NCI-H524 treated with DMSO at 0.1 percent for 48 hours (cell line): ENCODE measurements around the gene C1D.
"Not testable (repeated sequence)": the region's sequence is repeated elsewhere in the genome, so short reads cannot be mapped to it uniquely, and the experiment has no call there.

ENCODE experiments used
- DNase-seq: peaks from one replicate; lab custom pipeline; 2025; lab: John Stamatoyannopoulos, UW

The C1D gene

DNA sequence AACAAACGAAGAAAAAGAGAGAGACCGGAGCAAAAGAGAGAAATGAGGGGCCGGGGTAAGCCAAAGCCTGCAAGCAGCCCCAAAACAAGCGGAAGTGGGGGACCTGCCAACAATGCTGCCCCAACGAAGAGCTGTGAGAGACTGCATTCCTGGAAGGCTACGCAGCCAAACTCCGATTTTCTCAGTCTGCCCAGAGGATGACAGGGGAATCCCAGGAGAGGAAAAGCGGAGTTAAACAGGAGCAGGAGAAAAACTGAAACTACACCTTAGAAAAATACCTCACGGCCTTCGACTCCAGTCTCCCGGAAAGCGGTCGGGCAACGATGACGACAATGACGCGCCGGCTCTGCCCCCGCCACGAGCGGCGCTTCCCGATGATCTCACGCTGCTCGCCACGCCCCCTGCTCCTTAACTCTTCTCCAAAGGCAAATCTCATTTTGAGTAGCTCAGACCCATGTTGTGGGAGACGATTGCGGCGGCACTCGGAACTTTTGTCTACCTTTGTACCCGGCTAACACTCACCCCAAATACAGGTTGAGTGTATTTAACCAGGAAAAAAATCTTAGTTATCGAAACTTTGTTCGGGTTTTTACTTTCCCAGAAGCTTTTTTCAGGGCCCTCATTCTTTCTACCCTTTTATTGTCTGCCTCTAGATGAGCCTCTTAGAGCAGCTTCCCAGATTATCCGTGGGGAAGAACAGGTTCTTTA is at the start of gene C1D:
TSS of gene C1D (minus strand) at position 325 of the 708 bp plus-strand sequence. CDS start 15,694 bp downstream, outside the sequence.
- peak; percentile 44 for DNase-seq

DNA sequence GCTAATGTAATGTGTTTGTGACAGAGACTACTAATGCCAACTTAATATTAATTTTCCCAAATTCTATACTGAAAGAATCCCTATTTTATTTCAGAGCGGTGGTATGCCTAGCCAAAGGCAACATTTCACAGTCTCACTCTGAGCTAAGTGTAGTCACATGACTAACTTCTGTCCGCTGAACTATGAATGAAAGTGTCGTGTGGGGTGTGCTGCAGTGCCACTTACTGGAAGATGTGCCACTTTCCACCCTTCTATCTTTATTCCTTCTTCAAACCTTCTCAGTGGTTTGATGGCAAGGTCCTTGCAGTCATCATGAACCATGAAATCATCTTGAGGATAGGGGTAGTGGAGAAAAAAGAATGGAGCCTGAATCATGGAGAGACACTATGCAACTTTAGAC is 47.3 kb upstream of the C1D start:
- DNase-seq = no peak

- no peak for DNase-seq
Measured at GRCh38 chr2:68108120-68108519, 45.3 kb upstream of the C1D start.

- no peak for DNase-seq
Measured at GRCh38 chr2:68107475-68107874, 44.7 kb upstream of the C1D start.

- no peak for DNase-seq
Measured at GRCh38 chr2:68104111-68104835, 41.5 kb upstream of the C1D start.

DNA sequence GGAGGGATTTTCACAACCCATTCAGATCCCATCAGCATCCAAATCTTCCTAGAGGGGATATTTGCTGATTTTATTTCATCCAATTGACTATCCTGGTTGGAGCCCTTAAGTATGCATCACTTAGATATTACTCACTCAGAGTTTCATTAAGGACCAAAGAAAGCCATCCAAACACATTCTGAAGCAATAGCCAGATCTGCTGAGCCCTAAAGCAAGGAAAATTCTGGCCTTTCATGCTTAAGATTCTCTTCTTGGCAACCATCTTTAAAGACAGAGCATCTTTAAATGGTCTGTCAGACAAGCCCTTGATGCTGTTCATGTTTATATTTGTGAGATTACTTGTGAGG is 40.9 kb upstream of the C1D start:
- DNase-seq = no peak

DNA sequence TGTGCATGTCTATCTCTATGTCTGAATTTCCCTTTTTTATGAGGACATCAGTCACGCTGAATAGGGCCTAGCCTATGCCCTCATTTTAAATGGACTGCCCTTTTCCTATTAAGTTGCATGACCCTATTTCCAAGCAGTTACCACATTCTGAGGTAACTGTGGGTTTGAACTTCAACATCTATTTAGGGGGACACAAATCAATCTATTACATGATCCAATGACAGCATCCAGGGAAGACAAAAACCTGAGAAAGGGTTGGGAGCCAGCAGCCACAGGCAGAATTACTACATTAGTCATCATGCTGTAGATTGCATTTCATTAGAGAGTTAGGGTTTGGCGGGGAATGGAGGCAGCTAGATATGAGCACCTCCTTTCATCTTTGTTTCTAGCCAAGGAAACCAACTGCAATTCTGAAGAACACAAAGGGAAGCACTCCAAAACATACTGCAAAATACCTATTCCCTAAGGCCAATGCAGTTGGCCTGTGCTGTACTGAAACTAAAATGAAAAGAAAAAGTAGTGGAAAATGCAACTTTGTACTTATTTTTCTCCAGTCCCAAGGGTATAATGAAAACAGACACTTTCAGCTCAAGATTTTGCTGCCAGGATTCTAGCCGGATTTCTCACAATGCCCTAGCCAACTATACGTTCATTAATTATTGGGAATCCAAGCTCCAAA is 40.4 kb upstream of the C1D start:
- DNase-seq = no peak

GRCh38 chr2:68100189-68100588 is 37.4 kb upstream of the C1D start:
- DNase-seq = no peak

DNA sequence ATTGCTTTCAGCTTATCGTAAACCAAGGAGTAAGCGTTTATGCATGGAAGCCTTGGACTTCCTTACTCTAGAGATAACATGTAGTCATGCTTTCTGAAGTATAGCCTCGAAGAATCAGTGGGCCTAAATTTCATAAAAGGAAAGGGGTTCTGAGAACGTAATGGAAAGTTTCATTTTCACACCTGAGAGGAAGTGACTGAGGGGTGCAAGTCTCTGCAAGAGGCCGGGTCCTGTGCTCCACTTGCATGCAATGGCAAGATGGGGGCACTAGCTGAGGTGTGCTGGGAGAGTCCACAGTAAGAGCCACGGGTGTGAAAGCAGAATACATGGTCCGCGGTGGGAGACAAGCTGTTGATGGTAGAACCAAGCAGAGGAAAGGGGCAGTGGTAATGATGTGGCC is 36.5 kb upstream of the C1D start:
- DNase-seq = no peak

DNA sequence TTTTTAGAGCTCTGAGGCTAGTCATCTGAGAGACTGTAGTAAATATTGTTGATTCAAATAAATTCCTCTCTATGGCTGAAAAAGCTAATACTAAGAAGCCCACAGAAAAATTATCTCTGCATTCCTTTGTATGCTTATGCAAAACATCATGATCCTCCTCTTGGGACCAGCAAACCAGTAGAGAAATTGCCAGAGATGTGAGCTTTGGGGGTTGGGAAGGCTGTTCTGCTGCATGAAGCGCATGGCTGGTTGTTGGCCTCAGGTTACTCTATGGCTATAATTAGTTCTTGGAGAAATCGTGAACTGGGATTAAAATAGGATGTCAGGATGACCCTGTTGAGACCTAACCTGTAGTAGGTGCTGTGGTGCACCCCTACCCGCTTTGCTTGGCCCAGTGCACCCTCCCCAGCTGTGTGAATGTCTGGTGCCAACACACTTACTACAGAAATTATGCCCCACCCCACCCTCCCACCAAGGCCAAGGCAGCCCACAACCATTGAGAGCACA is 35.5 kb upstream of the C1D start:
- DNase-seq = no peak

GRCh38 chr2:68094111-68094510 is 31.3 kb upstream of the C1D start:
- no peak for DNase-seq

- DNase-seq = no peak
Measured at GRCh38 chr2:68093634-68094033, 30.8 kb upstream of the C1D start.

DNA sequence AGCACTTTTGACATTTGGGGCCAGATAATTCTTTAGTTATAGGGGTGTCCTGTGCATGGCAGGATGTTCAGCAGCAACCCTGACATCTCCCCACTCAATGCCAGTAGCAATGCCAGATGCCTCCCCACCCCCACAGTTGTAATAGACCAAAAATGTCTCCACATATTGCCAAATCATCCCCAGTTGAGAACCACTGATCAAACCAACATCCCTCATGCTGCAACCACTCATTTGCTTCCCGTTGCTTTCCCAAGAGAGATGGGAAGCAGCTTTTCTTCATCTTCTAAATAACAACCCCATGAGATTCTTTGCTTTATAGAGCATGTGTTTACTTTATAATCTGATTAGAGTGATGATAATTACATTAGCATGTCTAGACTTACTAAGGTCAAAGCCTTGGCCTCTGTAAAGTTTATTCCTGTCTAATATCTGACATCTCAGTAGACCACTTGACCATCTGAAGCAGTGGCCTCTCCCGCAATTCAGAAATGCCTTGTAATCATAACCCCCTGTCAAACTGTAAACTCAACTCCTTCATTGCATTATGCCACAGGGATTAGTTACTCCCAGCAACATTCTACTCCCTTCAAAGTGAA is 28.7 kb upstream of the C1D start:
- DNase-seq = no peak

- DNase-seq = no peak
Measured at GRCh38 chr2:68089961-68090360, 27.2 kb upstream of the C1D start.

DNA sequence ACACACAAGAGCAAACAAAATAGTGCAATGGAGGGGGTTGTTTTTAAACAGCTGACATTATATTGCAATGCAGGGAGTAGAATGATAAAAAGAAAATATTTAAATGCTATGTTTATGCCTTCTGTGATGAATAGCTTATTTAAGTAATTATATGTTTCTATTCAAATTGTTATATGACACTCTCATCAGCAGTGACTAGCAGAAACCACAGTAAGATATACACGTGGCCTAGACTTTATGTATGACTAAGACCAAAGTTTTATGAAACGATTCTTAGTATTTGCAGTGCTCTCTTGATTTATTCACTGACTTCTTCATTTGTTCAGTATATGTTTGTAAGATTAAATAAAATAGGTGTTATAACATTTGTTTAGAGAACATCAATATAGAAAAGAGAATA is 26.1 kb upstream of the C1D start:
- DNase-seq = no peak

GRCh38 chr2:68086166-68086565 is 23.4 kb upstream of the C1D start:
- no peak for DNase-seq

DNA sequence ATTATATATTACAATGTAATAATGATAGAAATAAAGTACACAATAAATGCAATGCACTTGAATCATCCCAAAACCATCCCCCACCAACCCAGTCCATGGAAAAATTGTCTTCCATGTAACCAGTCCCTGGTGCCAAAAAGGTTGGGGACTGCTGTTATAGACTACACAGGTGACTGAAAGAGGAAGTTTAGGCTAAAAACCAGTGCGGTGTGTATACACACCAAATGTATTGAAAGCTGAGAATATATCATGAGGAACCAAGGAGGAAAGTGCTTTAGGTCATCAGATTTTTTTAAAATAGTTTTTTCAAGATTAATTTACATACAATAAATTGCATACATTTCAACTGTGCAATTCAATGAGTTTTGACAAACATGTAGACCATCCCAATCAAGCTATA is 20.5 kb upstream of the C1D start:
- DNase-seq = no peak

GRCh38 chr2:68074050-68074449 is 11.2 kb upstream of the C1D start:
- DNase-seq = no peak

GRCh38 chr2:68063797-68064646 is 1.2 kb upstream of the C1D start:
- not testable (repeated sequence) for DNase-seq

DNA sequence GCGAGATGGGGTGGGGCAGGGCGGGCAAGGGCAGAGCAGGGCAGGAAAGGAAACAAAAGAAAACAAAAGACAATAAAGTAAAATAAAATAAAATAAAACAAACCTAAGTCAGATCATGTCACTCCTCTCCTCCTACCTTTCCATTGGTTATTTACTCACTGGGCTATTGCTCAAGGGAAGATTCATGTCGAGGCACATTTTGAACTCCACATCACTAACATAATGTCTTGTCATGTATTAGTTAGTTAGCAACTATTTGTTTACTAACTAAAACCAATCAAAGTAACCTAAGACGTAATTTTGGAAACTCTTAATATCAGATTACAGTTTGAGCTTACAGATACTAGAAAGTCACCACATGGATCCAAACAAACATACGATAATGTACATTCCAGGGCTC is 2.2 kb downstream of the C1D start:
- no peak for DNase-seq

DNA sequence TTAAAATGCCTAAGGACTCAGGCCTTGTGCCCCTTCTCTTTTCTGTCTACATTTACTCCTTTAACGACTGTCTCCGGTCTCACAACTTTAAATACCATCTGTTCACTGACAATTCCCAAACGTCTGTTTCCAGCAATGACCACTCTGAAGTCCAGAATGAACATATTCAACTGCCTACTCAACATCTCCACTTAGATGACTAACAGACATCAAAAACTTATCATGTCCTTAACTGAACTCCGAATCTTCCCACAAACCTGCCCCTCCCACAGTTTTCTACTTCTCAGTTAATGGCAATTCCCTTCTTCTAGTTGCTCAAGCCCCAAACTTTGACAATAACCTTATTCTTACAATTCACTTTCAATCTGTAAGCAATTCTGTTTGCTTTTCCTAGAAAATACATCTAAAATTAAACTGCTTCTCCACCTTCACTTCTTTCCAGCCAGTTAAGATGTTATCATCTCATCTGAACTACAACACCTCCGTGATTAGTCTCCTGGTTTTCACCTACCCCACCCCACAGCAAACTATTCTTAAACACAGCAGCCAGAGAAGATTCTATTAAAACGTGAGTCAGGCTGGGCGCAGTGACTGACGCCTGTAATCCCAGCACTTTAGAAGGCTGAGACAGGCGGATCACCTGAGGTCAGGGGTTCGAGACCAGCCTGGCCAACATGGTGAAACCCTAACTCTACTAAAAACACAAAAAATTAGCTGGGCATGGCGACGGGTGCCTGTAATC is 2.8 kb downstream of the C1D start:
- no peak for DNase-seq
